Endodermal cell (in vitro differentiated cells): ENCODE data around the gene MRPL14. TPM values are rescaled to one million over a fixed set of nuclear protein-coding genes. Genes with fewer than 3 reads are reported as not detected.

Experiments
- DNase-seq: peaks from one replicate; pipeline ENCODE4 v3.0.0-alpha.2; 2017
- H3K27ac ChIP-seq: 2 replicates; pipeline ENCODE4 v1.5.1; 2013; ENCODE audit warnings: mild to moderate bottlenecking, low read depth, low read length, moderate library complexity
- H3K27me3 ChIP-seq: 2 replicates; pipeline ENCODE4 v1.6.1; 2013; ENCODE audit warnings: mild to moderate bottlenecking, low read length, moderate library complexity; ENCODE audit not compliant: insufficient read depth, control insufficient read depth, poor library complexity, severe bottlenecking
- H3K36me3 ChIP-seq: 2 replicates; pipeline ENCODE4 v1.7.0; 2013; ENCODE audit warnings: mild to moderate bottlenecking, low read length, moderate library complexity; ENCODE audit not compliant: control insufficient read depth, insufficient read depth
- H3K4me1 ChIP-seq: one replicate; pipeline ENCODE4 v1.7.0; 2013; ENCODE audit warnings: low read length; ENCODE audit not compliant: control insufficient read depth, insufficient read depth
- H3K4me3 ChIP-seq: 2 replicates; pipeline ENCODE4 v1.5.1; 2013; ENCODE audit warnings: mild to moderate bottlenecking, low read length, moderate library complexity
- H3K9ac ChIP-seq: 2 replicates; pipeline ENCODE4 v1.6.1; 2013; ENCODE audit warnings: mild to moderate bottlenecking, low read length, moderate library complexity; ENCODE audit not compliant: poor library complexity, severe bottlenecking; ENCODE audit errors: extremely low read depth
- H3K9me3 ChIP-seq: 2 replicates; pipeline ENCODE4 v1.6.1; 2013; ENCODE audit warnings: mild to moderate bottlenecking, low read length, moderate library complexity; ENCODE audit not compliant: control insufficient read depth
- H3K27ac Mint-ChIP-seq: 2 replicates; pipeline ENCODE4 v1.8.0; 2020; ENCODE audit warnings: mixed read lengths
- H3K27me3 Mint-ChIP-seq: 2 replicates; pipeline ENCODE4 v1.8.0; 2021; ENCODE audit warnings: mild to moderate bottlenecking, mixed read lengths; ENCODE audit not compliant: insufficient read depth
- H3K36me3 Mint-ChIP-seq: 2 replicates; pipeline ENCODE4 v1.8.0; 2020; ENCODE audit warnings: low read depth, mixed read lengths
- H3K4me1 Mint-ChIP-seq: 2 replicates; pipeline ENCODE4 v1.8.0; 2020; ENCODE audit warnings: mixed read lengths
- H3K4me3 Mint-ChIP-seq: 2 replicates; pipeline ENCODE4 v1.8.0; 2020; ENCODE audit warnings: mild to moderate bottlenecking, moderate library complexity, mixed read lengths
- H3K9me3 Mint-ChIP-seq: 2 replicates; pipeline ENCODE4 v1.8.0; 2020; ENCODE audit warnings: mild to moderate bottlenecking, mixed read lengths
- WGBS, 2 experiments: methylation state at CpG; one replicate each; pipeline versions ENCODE4 v1.1.5 to v1.1.7; 2013; ENCODE audit warnings: missing lambda C conversion rate in 2 of 2, mixed read lengths in 1 of 2; ENCODE audit not compliant: insufficient coverage in 1 of 2, insufficient read length in 1 of 2; 5-methylcytosine and 5-hydroxymethylcytosine counted together
- total RNA-seq, 2 donors: library from RNA; stranded (reverse); fragmentation: NEBNext Ultra II Directional in 1 of 2; extraction: Animal tissue kit (Norgen Biotek cat#: 25700) in 1 of 2; gene quantifications; 2 replicates in 1 of 2; 3 replicates in 1 of 2; pipeline ENCODE4 v1.2.1, GENCODE V29; 2021
- TF ChIP-seq, protein P1 (sequence below): fragments of 200-600 bp; sonication (generic); conservative IDR thresholded peaks from 2 replicates; pipeline ENCODE4 v1.5.0; 2021; ENCODE audit warnings: antibody characterized with exemption, mild to moderate bottlenecking

The MRPL14 gene
- total RNA-seq, 2 donors from 2014 or later, result 66.5 to 69.6 TPM

DNA sequence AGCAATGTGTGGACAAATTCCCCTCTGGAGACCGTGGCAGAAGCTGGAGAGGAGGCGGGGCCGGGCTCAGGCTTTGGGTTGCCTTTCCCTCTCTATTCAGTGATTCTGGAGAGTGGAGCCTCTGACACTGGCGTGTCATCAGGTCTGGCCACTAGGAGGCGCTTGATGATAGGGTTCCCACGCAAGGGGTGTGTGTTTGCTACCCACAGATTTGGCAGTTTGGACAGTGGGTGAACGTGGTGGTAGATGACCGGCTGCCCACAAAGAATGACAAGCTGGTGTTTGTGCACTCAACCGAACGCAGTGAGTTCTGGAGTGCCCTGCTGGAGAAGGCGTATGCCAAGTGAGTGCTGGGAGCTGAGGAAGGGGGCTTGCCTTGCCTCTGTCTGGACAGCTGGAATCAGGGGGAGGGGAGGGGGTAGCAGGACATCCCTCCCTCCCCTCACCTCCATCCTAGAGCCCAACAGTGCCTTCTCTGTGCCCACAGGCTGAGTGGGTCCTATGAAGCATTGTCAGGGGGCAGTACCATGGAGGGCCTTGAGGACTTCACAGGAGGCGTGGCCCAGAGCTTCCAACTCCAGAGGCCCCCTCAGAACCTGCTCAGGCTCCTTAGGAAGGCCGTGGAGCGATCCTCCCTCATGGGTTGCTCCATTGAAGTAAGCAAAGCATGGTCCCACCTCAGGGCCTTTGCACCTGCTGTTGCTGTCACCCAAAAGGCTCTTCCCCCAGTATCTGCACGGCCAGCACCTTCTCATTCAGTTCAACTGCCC, 45.7 kb upstream of the MRPL14 start:
- Histone ChIP-seq H3K9me3 (no peaks in the 10 kb centered on the region), H3K27ac (no peak overlapping the region), H3K4me3 (no peak overlapping the region), H3K27me3 (no peaks in the 10 kb centered on the region), H3K9ac (no peak overlapping the region), H3K4me1 (peaks cover 2% of the 10 kb centered on the region), H3K36me3 (no peaks in the 10 kb centered on the region)
- Mint-ChIP-seq H3K36me3 (no peaks in the 10 kb centered on the region), H3K4me1 (peaks cover 7% of the 10 kb centered on the region), H3K27me3 (peaks cover 12% of the 10 kb centered on the region), H3K9me3 (no peaks in the 10 kb centered on the region), H3K4me3 (no peak overlapping the region), H3K27ac (peak overlapping the region; percentile 64)
- WGBS, 2 experiments, result 35 to 53% methylated on average over 6 to 15 of the region's 15 CpGs
- TF ChIP-seq, protein P1, sequence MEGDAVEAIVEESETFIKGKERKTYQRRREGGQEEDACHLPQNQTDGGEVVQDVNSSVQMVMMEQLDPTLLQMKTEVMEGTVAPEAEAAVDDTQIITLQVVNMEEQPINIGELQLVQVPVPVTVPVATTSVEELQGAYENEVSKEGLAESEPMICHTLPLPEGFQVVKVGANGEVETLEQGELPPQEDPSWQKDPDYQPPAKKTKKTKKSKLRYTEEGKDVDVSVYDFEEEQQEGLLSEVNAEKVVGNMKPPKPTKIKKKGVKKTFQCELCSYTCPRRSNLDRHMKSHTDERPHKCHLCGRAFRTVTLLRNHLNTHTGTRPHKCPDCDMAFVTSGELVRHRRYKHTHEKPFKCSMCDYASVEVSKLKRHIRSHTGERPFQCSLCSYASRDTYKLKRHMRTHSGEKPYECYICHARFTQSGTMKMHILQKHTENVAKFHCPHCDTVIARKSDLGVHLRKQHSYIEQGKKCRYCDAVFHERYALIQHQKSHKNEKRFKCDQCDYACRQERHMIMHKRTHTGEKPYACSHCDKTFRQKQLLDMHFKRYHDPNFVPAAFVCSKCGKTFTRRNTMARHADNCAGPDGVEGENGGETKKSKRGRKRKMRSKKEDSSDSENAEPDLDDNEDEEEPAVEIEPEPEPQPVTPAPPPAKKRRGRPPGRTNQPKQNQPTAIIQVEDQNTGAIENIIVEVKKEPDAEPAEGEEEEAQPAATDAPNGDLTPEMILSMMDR, result peak; percentile 98
- peak; percentile 92 for DNase-seq

DNA sequence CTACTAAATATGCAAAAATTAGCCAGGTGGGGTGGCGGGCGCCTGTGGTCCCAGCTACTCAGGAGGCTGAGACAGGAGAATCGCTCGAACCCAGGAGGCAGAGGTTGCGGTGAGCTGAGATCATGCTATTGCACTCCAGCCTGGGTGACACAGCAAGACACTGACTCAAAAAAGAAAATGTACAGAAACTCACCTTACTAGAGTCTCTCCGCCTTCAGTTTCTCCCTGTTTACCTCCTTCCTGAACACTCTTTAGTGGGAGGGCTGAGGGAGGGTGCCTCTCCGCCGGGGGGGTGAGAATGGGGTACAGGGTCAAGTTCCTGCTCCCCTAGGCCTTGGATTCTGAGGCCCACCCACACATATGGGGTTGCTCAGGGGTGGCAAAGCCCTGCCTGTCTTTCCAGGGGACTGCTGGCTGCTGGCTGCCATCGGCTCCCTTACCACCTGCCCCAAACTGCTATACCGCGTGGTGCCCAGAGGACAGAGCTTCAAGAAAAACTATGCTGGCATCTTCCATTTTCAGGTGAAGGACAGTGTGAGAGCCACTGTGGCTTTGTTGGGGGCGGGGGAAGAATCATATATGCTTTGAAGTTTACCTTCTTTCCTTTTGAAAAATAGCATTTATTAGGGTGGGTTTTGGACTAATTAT, 44.8 kb upstream of the MRPL14 start:
- Histone ChIP-seq H3K9me3 (no peaks in the 10 kb centered on the region), H3K4me1 (no peaks in the 10 kb centered on the region), H3K4me3 (no peak overlapping the region), H3K27me3 (no peaks in the 10 kb centered on the region), H3K27ac (no peak overlapping the region), H3K36me3 (no peaks in the 10 kb centered on the region), H3K9ac (no peak overlapping the region)
- no peak overlapping the region for H3K27ac Mint-ChIP-seq
- no peaks in the 10 kb centered on the region for H3K9me3 Mint-ChIP-seq
- H3K27me3 Mint-ChIP-seq, result peaks cover 12% of the 10 kb centered on the region
- peak; percentile 43 for DNase-seq
- H3K4me1 Mint-ChIP-seq, result peaks cover 7% of the 10 kb centered on the region
- 83 to 85% methylated on average over 5 to 12 of the region's 12 CpGs for WGBS, 2 experiments
- no peaks in the 10 kb centered on the region for H3K36me3 Mint-ChIP-seq
- H3K4me3 Mint-ChIP-seq, result no peak overlapping the region
- TF ChIP-seq, protein P1, result no peak

DNA sequence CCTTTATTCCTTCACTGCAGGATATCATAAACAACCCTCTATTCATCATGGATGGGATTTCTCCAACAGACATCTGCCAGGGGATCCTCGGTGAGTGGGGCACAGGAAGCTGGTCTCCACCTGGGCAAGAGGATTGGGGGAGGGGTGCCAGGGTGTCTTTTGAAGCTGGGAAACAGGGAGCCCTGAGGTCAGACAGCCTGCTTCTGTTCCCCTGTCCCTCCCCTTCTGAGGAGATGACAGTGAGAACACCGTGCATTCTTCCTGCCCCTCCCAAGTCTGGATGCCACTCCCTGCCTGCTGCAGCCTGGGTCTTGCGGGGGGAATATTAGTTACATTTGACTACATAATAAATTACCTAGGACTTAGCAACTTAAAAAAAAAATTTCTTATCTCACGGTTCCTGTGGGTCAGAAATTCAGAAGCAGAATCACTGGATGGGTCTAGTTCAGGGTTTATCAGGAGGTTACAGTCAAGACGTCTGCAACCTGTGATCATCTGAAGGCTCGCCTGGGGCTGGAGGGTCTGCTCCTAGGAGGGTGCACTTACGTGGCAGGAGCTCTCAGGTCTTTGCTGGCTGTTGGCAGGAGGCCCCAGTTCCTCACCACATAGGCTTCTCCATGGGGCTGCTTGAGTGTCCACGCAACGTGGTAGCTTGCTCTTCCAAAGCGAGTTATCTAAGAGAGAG, 42.8 kb upstream of the MRPL14 start:
- H3K27me3 Mint-ChIP-seq, result peaks cover 17% of the 10 kb centered on the region
- H3K27me3 ChIP-seq, result no peaks in the 10 kb centered on the region
- peak; percentile 44 for DNase-seq
- no peak overlapping the region for H3K27ac ChIP-seq
- TF ChIP-seq, protein P1, result no peak
- H3K9me3 Mint-ChIP-seq, result no peaks in the 10 kb centered on the region
- H3K9me3 ChIP-seq, result no peaks in the 10 kb centered on the region
- no peak overlapping the region for H3K4me3 ChIP-seq
- H3K4me1 ChIP-seq, result no peaks in the 10 kb centered on the region
- H3K36me3 ChIP-seq, result no peaks in the 10 kb centered on the region
- H3K4me1 Mint-ChIP-seq, result peaks cover 14% of the 10 kb centered on the region
- H3K27ac Mint-ChIP-seq, result no peak overlapping the region
- H3K36me3 Mint-ChIP-seq, result no peaks in the 10 kb centered on the region
- H3K4me3 Mint-ChIP-seq, result no peak overlapping the region
- no peak overlapping the region for H3K9ac ChIP-seq
- WGBS, 2 experiments, result 82 to 84% methylated on average over 7 to 10 of the region's 10 CpGs
